Measurements from ENCODE around the gene ATN1.

The ATN1 gene

DNA sequence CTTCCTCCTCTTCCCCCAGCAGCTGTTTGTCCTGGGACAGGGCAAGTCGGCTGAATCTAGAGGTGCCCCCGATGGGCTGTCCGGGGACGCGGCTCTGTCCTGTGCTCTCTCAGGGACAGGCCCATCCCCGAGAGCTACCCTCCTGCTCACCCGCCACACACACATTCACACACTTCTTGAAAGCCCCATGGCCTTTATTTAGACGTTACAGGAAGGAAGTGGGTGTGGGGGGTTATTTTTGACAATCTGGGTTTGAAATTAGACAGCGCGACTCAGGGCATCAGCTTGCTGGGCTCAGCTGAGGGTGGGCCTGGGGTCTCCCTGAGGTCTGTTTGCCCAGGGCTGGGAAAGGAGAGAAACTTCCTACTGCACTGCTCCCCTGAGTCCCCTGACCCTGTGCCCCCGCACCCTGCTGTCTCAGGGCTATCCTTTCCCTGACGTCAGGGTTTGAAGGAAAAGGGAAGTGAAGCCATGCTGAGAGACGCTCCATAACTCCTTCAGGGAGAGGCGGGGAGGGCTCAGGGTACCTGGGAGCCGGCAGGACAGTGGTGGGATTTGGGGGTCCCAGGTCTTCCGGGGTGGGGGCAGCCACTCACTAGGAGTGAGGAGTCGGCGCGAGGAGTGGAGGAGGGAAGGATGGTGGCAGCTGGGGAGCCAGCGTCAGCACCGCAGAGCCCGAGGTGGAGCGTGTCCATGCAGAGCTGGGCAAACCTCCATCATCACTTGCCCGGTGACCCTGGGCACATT, 31.5 kb downstream of the ATN1 start:
- DNase-seq, result no peak

- no peak for DNase-seq
Observed at GRCh38 chr12:6959805-6960592, 32.2 kb downstream of the ATN1 start.

GRCh38 chr12:6960593-6961277, 33.0 kb downstream of the ATN1 start:
- no peak for DNase-seq

DNA sequence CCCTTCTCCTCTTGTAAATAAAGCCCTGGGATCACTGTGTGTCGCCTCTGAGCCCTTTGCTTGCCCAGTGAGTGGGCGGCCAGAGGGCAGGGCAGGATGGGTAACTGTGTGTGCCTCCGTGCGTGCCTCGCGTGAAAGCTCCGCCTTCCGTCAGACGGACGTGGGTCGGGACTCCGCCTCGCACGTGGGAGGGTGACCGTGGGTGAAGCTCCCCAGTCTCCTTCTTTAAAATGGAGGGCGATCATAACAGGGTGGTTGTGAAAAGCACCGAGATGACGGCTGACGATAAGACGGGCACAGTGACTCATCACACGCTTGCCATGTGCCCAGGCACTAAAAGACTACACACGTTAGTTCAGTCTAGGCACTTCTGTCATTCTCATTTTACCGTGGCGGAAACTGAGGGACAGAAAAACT, 33.5 kb downstream of the ATN1 start:
- DNase-seq, result no peak

GRCh38 chr12:6961695-6962284, 34.0 kb downstream of the ATN1 start:
- DNase-seq, result peak; percentile 66

DNA sequence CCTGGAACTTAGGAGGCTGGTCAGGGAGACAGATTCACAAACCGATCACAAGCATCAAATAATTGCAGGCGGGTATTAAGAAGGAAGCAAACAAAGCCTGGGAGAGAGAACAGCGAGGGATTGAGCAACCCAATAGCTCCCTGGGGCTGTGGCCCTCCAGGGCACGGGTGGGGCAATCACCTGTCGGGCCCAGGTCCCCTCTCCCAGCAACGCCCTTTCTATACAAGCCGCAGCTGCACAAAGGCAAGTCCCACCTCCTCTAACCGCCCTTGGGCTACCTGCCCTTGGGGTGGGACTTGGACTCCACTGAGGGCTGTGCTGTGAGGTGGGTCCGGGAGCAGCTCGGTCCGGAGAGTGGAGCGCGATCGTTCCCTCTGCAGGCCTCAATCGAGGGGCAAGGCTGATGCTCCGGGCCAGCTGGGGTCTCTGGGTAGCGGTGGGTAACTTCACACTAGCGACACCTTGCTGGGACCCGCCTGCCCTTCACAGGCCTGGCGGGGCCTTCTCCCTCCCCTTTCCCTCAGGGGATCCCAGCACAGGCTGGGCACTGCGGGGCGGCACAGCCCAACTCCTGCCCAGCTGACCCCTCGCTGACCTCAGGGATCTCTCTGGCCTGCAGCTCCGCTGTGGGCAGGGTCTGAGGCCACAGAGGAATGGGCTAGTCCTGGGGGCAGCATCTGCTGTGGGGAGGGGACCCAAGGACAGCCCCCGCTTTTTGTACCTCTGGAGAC, 34.7 kb downstream of the ATN1 start:
- no peak for DNase-seq

DNA sequence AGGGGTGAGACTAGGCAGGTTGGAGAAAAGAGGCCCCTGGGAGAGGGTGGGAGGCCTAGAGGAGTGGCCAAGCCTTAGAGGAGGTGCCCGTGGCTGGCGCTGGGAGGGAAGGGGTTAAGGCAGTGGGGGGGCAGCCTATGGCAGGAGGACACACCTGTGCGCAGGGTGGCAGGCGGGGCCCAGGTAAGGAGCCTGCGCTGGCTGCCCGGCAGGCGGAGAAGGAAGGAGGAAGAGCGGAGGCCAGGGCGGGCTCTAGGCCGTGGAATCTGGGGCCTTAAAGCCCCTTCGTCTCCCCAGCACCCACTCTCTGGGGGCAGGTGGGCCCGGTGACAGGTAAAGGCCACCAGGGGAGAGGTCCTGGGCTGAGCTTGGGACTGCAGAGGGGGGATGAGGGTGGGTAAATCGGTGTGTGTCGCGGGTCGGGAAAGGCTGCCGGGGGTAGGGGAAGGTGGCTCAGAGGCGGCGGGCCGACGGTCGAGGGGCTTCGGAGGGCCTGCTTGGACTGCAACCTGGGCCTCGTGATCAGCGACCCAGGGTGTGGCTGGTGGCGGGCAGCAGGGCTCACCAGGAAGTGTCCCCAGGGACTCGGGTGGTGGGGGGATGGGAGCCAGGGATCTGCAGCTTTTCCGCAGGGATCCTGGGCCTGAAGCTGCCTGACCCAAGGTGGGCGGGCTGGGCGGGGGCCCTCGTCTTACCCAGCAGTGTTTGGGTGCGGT, 35.4 kb downstream of the ATN1 start:
- DNase-seq, result no peak

DNA sequence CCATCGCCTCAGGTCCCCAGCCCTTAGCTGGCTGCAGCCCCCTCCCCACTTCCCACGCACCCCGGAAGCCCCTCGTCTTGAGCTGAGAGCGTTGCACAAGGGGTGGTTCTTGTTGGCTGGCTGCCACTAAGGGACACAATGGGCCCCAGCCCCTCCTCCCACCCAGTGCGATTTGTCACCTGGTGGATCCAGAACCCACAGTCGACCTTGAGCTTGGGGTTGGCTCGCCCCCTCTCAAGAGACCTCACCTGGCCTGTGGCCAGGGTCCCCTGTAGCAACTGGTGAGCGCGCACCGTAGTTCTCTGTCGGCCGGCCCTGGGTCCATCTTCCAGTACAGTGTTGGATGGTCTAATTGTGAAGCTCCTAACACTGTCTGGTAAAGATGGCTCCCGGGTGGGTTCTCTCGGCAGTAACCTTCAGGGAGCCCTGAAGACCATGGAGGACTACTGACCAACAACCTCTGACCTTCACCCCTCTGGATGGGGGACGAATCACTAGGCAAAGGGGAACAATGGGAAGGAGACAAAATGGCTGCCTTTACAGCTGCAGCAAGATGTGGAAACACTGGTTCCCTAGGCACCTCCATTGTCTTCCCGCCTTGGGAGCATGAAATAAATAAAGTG, 36.1 kb downstream of the ATN1 start:
- DNase-seq, result no peak

GRCh38 chr12:6964605-6965025, 36.9 kb downstream of the ATN1 start:
- no peak for DNase-seq

- DNase-seq, result peak; percentile 70
Observed at GRCh38 chr12:6965026-6965661, 37.4 kb downstream of the ATN1 start.

GRCh38 chr12:6965714-6966113, 38.0 kb downstream of the ATN1 start:
- DNase-seq, result no peak

- DNase-seq, result no peak
Observed at GRCh38 chr12:6966351-6966750, 38.6 kb downstream of the ATN1 start.

GRCh38 chr12:6967651-6968100, 39.9 kb downstream of the ATN1 start:
- DNase-seq, result no peak

DNA sequence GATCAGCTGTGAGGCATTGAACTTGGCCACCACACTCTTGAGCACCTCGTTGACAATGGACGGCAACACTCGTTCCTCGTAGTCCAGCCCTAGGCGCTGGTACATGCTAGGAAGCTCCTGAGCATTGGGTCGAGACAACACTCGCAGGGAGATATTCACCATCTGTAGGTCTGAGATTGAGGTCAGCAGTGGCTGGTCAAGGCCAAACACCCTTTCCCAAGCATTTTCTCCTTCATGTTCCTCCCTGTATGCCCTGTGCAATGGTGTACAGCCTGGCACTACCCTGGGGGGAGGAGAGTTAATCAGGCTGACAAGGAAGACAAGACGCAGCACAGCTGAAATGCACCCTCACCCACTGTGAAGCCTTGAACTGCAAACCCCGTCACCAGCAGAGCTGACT, 40.7 kb downstream of the ATN1 start:
- DNase-seq, result no peak

DNA sequence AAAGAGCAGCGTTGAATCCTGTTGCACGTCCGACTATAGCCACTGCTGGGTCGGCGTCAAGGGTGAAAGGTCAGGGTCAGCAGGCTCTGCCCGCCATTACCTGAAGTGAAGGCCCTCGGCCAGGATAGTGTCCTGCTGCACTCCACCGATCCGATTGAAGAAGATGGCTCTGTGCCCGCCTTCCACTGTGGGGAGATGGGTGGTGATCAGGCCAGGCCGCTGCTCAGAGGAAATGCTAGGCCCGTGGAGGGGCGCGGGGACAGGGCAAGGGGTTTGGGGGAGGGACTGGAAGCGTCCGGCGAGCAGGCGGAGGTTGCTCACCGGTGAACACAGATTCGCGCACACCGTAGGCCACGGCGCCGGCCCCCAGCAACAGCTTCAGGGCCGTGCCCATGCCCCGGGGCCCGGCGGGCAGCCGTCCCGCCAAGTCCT, 42.4 kb downstream of the ATN1 start:
- no peak for DNase-seq

DNA sequence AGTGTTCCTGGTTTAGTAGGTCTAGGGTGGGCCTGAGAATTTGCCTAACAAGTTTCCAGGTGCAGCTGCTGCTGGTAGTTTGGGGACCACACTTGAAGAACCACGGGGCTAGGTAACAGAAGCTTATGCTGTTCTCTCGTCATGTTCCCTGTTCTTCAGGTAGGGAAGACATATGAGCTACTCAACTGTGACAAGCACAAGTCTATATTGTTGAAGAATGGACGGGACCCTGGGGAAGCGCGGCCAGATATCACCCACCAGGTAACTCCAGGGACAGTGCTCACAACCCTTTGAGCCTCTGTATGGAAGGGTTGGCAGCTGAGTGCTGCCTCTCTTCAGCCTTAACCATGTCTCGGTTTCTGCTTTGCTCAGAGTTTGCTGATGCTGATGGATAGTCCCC, 46.4 kb downstream of the ATN1 start:
- DNase-seq, result no peak

DNA sequence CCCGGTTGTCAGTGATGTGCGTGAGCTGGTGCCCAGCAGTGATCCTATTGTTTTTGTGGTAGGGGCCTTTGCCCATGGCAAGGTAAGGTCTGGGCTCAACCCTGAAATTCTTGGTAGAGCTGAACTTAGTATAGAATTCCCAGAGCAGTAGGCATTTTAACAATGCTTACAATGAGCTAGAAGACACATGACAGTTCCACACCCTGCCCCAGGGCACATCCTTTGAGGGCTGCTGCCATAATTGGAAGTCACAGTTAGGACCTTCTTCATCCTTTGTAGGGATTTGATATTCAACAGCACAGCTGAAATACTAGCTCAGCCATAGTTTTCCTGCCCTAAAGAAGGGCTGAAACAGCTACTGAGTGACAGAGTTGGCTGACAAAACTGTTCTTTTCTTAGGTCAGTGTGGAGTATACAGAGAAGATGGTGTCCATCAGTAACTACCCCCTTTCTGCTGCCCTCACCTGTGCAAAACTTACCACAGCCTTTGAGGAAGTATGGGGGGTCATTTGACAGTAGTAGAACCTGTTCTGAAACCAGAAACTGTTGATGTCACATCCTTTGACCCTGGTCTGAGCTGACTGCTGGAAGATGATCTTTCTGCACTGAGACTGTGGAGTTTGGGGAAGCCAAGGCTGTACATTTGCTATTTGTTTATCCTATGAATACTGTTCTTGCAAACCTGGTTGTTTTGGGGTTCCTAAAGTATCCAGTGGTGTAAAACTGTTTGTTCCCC, 47.7 kb downstream of the ATN1 start:
- no peak for DNase-seq

GRCh38 chr12:6977653-6978052, 49.9 kb downstream of the ATN1 start:
- no peak for DNase-seq

DNA sequence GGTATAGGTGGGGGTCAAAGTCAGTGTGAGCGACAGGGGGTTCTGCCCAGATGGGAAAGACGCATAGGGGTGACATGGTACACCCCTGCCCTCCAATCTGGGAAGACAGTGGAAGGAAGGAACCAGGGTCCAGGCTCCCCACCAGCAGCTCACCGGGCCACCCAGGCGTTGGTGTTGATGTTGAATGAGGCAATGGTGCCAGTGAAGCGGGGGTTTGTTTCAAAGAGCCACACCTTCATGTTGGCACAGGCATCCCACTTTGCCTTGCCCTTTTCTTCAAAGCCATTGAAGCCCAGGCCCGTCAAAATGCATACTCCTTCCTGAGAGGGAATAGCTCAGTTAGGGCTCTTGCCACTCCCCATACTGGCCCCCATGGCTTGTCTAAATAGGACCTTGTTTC, 50.4 kb downstream of the ATN1 start:
- no peak for DNase-seq

GRCh38 chr12:6978611-6979011, 50.9 kb downstream of the ATN1 start:
- DNase-seq, result no peak
